Bronchial epithelial cell (primary cell): ENCODE results near the gene ARPC2. TPM values are rescaled to one million over a fixed set of nuclear protein-coding genes. Genes with fewer than 3 reads are reported as not detected.

Experiments
- DNase-seq: peaks from one replicate; pipeline ENCODE4 v3.0.0-alpha.2; 2010; ENCODE audit warnings: low read depth
- FAIRE-seq: peaks from 2 replicates; lab custom pipeline; 2011; peaks lifted over from hg19 to GRCh38; lab: Jason Lieb, UNC
- H3K27me3 ChIP-seq: 2 replicates; pipeline ENCODE4 v1.5.1; 2011; ENCODE audit warnings: low read length; ENCODE audit not compliant: control insufficient read depth, insufficient read depth
- H3K36me3 ChIP-seq: 2 replicates; pipeline ENCODE4 v1.5.1; 2011; ENCODE audit warnings: low read length; ENCODE audit not compliant: control insufficient read depth, insufficient read depth
- H3K4me3 ChIP-seq: 2 replicates; pipeline ENCODE4 v1.5.1; 2011; ENCODE audit warnings: mild to moderate bottlenecking, low read depth, low read length, control low read depth
- total RNA-seq: library from RNA; depleted of rRNA; stranded (reverse); fragments of >200 nt; gene quantifications from 2 replicates; pipeline ENCODE4 v1.2.1, GENCODE V29; 2014
- TF ChIP-seq, protein P1 (sequence below): IDR thresholded peaks from 2 replicates; pipeline ENCODE4 v1.5.1; 2011; ENCODE audit warnings: mild to moderate bottlenecking, moderate library complexity, low read length, control low read depth, inconsistent platforms; ENCODE audit not compliant: insufficient read depth, severe bottlenecking

The ARPC2 gene
- total RNA-seq, 1 donor from 2014 or later = 504 TPM

GRCh38 chr2:218244665-218245064, 27.7 kb downstream of the ARPC2 start:
- H3K36me3 ChIP-seq = peaks cover 46% of the 10 kb centered on the region
- FAIRE-seq = no peak
- H3K4me3 ChIP-seq = no peak overlapping the region
- no peak for DNase-seq
- TF ChIP-seq, protein P1, sequence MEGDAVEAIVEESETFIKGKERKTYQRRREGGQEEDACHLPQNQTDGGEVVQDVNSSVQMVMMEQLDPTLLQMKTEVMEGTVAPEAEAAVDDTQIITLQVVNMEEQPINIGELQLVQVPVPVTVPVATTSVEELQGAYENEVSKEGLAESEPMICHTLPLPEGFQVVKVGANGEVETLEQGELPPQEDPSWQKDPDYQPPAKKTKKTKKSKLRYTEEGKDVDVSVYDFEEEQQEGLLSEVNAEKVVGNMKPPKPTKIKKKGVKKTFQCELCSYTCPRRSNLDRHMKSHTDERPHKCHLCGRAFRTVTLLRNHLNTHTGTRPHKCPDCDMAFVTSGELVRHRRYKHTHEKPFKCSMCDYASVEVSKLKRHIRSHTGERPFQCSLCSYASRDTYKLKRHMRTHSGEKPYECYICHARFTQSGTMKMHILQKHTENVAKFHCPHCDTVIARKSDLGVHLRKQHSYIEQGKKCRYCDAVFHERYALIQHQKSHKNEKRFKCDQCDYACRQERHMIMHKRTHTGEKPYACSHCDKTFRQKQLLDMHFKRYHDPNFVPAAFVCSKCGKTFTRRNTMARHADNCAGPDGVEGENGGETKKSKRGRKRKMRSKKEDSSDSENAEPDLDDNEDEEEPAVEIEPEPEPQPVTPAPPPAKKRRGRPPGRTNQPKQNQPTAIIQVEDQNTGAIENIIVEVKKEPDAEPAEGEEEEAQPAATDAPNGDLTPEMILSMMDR = no peak
- H3K27me3 ChIP-seq = no peaks in the 10 kb centered on the region

DNA sequence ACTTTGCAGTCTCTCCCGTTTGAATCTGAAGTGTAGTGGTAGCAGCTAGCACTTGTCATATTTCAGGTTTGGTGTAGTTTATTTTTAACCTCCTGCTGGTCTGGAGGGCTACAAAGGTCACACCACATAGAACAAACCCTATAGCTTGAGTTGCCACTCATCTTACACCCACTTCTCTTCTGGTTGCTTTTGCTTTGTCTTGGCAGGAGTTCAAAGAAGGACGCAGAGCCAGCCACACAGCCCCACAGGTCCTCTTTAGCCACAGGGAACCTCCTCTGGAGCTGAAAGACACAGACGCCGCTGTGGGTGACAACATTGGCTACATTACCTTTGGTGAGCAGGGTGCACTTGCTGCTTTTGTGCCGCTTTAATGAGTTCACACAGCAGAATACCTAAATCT, 28.2 kb downstream of the ARPC2 start:
- no peak for FAIRE-seq
- H3K36me3 ChIP-seq = peaks cover 49% of the 10 kb centered on the region
- TF ChIP-seq, protein P1 = no peak
- DNase-seq = no peak
- H3K4me3 ChIP-seq = no peak overlapping the region
- no peaks in the 10 kb centered on the region for H3K27me3 ChIP-seq

DNA sequence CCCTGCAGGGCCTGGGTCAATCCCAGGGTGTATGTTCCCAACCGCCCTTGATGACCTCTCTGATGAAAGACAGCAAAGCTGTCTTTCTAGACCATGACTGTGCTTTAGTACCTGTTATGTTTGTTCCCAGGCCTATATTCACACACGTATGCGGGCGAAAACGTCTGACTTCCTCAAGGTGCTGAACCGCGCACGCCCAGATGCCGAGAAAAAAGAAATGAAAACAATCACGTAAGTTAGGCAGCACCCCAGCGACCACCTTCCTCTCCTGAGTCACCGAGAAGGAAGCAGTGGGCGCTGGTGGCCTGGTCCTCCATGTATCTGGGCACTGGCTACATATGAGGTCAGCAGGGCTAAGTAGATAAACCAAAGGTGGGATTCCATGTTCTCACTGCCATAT, 32.7 kb downstream of the ARPC2 start:
- Histone ChIP-seq H3K27me3 (no peaks in the 10 kb centered on the region), H3K4me3 (no peak overlapping the region), H3K36me3 (peaks cover 53% of the 10 kb centered on the region)
- TF ChIP-seq, protein P1 = no peak
- FAIRE-seq = no peak
- DNase-seq = no peak

- TF ChIP-seq, protein P1 = no peak
- FAIRE-seq (no peak), DNase-seq (no peak)
- peaks cover 44% of the 10 kb centered on the region for H3K36me3 ChIP-seq
- H3K4me3 ChIP-seq = no peak overlapping the region
- H3K27me3 ChIP-seq = no peaks in the 10 kb centered on the region
Observed at GRCh38 chr2:218252509-218253231, 35.7 kb downstream of the ARPC2 start.

DNA sequence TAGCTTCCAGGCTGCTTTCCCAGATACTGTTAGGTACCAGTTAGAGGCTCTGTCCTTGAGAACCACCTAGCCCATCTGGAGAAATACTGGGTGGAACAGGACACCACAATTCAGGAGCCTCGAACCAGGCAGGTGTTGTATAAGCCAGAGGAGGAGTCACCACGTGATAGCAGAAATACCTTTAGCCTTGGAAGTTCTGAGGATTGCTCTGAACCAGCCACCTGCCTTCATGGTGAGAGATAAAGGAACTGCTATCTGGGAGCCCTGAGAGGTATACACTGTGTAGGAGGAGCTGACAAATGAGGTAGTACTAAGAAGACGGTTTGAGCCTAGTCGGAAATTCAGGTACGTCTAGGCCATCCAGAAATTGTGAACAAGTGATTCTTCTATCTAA, 36.2 kb downstream of the ARPC2 start:
- Histone ChIP-seq H3K4me3 (no peak overlapping the region), H3K27me3 (no peaks in the 10 kb centered on the region), H3K36me3 (peaks cover 40% of the 10 kb centered on the region)
- FAIRE-seq (peak; percentile 62), DNase-seq (no peak)
- TF ChIP-seq, protein P1 = no peak

DNA sequence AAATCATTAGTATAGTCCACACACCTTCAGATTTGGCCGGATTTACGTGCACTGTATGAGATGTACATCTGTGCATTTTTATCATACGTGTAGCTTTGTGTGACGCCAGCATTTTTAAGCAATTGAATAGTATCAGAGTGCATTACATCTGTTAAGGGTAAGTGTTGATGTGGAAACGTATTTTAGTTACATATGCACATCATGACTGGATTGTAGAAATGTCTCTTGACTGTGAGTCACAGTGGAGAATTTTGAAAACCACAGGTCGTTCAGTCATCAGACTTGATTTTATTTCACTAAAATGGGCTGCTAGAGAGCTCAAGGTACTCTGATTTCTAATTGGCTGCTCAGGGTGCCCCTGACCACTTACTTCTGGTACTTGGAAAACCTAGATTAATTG, 38.5 kb downstream of the ARPC2 start:
- Histone ChIP-seq H3K36me3 (peaks cover 23% of the 10 kb centered on the region), H3K27me3 (no peaks in the 10 kb centered on the region), H3K4me3 (no peak overlapping the region)
- FAIRE-seq = no peak
- peak; percentile 36 for DNase-seq
- TF ChIP-seq, protein P1 = no peak
